Neutrophil (primary cell): ENCODE data around the gene TPK1.
"Not testable (repeated sequence)": the region's sequence is repeated elsewhere in the genome, so short reads cannot be mapped to it uniquely, and the experiment has no call there.

ENCODE experiments used
- H3K27ac ChIP-seq: fragments of 200-600 bp; sonication (generic); 2 replicates; pipeline ENCODE4 v1.5.1; 2016; ENCODE audit warnings: mild to moderate bottlenecking, moderate library complexity
- H3K27me3 ChIP-seq: fragments of 200-600 bp; sonication (generic); 2 replicates; pipeline ENCODE4 v1.6.0; 2016; ENCODE audit warnings: mild to moderate bottlenecking
- H3K36me3 ChIP-seq: fragments of 200-600 bp; sonication (generic); 2 replicates; pipeline ENCODE4 v1.5.1; 2017
- H3K4me1 ChIP-seq, 2 experiments: fragments of 200-600 bp in 1 of 2; sonication (generic) in 1 of 2; 1 replicate in 1 of 2; 2 replicates in 1 of 2; pipeline versions ENCODE4 v1.5.1 to v1.6.1; 2013 to 2016; ENCODE audit warnings: low read depth in 1 of 2, low read length in 1 of 2, mild to moderate bottlenecking in 1 of 2, moderate library complexity in 1 of 2; ENCODE audit not compliant: control insufficient read depth in 1 of 2, insufficient read depth in 1 of 2
- H3K4me3 ChIP-seq, 2 experiments: fragments of 200-600 bp in 1 of 2; sonication (generic) in 1 of 2; 1 replicate in 1 of 2; 2 replicates in 1 of 2; pipeline ENCODE4 v1.5.1; 2013 to 2016; ENCODE audit warnings: low read depth in 1 of 2, low read length in 1 of 2, mild to moderate bottlenecking in 1 of 2, moderate library complexity in 1 of 2
- H3K9me3 ChIP-seq: fragments of 200-600 bp; sonication (generic); 2 replicates; pipeline ENCODE4 v1.5.1; 2016
- TF ChIP-seq, protein P1 (sequence below): fragments of 200-600 bp; sonication (generic); IDR thresholded peaks from 2 replicates; pipeline ENCODE4 v1.5.1; 2016; ENCODE audit warnings: antibody characterized with exemption

TPK1 gene

GRCh38 chr7:144439717-144440205 is 396.1 kb downstream of the TPK1 start:
- peaks cover 6% of the 10 kb centered on the region for H3K27me3 ChIP-seq
- TF ChIP-seq, protein P1, sequence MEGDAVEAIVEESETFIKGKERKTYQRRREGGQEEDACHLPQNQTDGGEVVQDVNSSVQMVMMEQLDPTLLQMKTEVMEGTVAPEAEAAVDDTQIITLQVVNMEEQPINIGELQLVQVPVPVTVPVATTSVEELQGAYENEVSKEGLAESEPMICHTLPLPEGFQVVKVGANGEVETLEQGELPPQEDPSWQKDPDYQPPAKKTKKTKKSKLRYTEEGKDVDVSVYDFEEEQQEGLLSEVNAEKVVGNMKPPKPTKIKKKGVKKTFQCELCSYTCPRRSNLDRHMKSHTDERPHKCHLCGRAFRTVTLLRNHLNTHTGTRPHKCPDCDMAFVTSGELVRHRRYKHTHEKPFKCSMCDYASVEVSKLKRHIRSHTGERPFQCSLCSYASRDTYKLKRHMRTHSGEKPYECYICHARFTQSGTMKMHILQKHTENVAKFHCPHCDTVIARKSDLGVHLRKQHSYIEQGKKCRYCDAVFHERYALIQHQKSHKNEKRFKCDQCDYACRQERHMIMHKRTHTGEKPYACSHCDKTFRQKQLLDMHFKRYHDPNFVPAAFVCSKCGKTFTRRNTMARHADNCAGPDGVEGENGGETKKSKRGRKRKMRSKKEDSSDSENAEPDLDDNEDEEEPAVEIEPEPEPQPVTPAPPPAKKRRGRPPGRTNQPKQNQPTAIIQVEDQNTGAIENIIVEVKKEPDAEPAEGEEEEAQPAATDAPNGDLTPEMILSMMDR, result no peak
- H3K9me3 ChIP-seq, result no peaks in the 10 kb centered on the region
- H3K36me3 ChIP-seq, result no peaks in the 10 kb centered on the region
- no peak overlapping the region for H3K4me3 ChIP-seq
- H3K27ac ChIP-seq, result no peak overlapping the region
- no peaks in the 10 kb centered on the region for H3K4me1 ChIP-seq

DNA sequence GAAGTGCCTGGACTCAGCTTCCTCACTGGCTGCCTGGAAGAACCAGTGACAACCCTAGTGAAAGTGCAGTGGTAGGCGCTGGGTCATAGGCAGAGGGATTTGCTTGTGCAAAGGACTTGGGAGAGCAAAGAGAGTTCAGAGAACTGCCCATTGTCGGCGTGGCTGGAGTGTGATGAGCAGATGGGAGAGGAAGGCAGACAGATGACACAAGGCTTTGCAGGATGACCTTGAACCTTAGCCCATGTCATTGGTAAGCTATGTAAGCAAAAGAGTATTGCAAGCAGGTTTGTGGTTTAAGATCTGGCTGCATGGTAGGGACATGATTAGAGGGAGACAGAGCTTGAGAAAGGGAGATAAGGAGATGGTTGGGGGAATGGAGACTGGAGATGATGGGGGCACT is 397.1 kb downstream of the TPK1 start:
- TF ChIP-seq, protein P1, result no peak
- Histone ChIP-seq H3K4me1 (no peaks in the 10 kb centered on the region), H3K9me3 (no peaks in the 10 kb centered on the region), H3K27me3 (peaks cover 12% of the 10 kb centered on the region), H3K27ac (no peak overlapping the region), H3K4me3 (no peak overlapping the region), H3K36me3 (no peaks in the 10 kb centered on the region)

DNA sequence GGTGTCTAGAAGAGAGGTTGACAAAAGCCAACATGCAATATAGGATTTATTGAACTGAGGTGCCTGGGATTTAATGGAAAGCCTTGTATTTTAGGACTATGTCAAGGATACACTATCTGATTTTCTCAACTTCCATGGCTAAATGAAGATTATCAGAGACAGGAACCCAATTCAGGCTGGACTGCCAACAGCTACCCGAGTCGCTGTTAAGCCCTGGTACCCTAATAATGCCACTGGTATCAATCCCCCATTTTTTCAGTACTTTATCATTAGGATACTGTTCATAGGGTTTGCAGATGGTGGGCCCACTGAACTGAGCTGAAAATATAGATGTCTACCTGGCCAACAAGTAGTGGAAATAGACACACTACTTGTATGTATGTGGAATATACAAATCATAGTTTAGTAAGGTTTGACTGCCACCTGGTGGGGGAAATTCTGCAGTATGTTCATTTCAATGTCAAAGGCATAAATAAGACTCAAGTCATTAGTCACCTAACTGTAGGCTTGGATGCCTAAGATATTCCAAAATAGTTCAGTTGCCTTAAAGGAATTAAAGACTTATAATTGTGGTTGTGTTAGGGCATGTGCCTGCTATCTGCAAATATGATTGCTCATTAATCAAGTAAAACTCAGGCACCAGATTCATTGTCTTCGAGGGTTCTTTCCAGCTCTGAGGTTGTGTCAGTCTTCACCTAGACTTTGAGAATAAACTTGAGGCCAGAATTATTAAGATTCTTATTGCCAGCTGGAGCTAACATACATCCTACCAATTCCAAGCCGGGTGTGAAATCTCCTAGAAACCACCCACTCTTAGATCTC is 398.3 kb downstream of the TPK1 start:
- TF ChIP-seq, protein P1, result no peak
- no peaks in the 10 kb centered on the region for H3K9me3 ChIP-seq
- H3K27ac ChIP-seq, result no peak overlapping the region
- H3K36me3 ChIP-seq, result no peaks in the 10 kb centered on the region
- no peak overlapping the region for H3K4me3 ChIP-seq
- no peaks in the 10 kb centered on the region for H3K4me1 ChIP-seq
- peaks cover 12% of the 10 kb centered on the region for H3K27me3 ChIP-seq

DNA sequence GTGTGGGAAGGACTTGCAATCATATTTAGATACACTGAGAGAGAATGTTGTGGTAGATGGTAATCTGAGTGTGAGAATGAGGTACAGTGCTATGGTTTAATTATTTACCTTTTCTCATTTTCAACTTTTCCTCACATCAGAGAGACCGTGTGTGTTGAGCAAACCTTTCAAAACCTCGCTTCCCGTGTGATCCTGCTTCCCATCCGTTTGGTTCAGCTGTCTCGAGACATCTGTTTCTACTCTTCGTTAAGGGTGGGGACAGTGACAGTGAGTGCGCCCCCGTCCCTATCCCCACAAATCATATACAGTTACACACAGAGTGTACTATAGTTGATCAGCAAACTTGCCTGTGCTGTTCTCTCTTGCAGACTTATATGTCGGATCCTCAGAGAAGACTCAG is 399.4 kb downstream of the TPK1 start:
- TF ChIP-seq, protein P1, result no peak
- no peak overlapping the region for H3K4me3 ChIP-seq
- H3K4me1 ChIP-seq, result no peaks in the 10 kb centered on the region

GRCh38 chr7:144428431-144428830 is 407.4 kb downstream of the TPK1 start:
- Histone ChIP-seq H3K27ac (no peak overlapping the region), H3K36me3 (no peaks in the 10 kb centered on the region), H3K4me3 (no peak overlapping the region), H3K27me3 (no peaks in the 10 kb centered on the region), H3K9me3 (no peaks in the 10 kb centered on the region), H3K4me1 (no peaks in the 10 kb centered on the region)
- TF ChIP-seq, protein P1, result no peak

More for the DNA sequence above, 399.4 kb downstream of the TPK1 start:
- H3K36me3 ChIP-seq, result no peaks in the 10 kb centered on the region
- no peak overlapping the region for H3K27ac ChIP-seq
- H3K27me3 ChIP-seq, result peaks cover 12% of the 10 kb centered on the region
- H3K9me3 ChIP-seq, result no peaks in the 10 kb centered on the region

DNA sequence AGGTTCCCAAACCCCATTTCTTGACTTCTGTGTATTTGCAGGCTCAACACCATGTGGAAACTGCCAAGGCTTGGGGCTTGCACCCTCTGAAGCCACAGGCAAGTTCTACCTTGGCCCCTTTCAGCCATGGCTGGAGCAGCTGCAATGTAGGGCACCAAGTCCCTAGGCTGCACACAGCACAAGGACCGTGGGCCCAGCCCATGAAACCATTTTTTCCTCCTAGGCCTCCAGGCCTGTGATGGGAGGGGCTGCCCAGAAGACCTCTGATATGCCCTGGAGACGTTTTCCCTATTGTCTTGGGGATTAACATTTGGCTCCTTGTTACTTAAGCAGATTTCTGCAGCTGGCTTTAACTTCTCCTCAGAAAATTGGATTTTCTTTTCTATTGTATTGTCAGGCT is 408.3 kb downstream of the TPK1 start:
- H3K27ac ChIP-seq, H3K9me3 ChIP-seq, H3K36me3 ChIP-seq, H3K27me3 ChIP-seq, H3K4me1 ChIP-seq, H3K4me3 ChIP-seq: not testable (repeated sequence)

DNA sequence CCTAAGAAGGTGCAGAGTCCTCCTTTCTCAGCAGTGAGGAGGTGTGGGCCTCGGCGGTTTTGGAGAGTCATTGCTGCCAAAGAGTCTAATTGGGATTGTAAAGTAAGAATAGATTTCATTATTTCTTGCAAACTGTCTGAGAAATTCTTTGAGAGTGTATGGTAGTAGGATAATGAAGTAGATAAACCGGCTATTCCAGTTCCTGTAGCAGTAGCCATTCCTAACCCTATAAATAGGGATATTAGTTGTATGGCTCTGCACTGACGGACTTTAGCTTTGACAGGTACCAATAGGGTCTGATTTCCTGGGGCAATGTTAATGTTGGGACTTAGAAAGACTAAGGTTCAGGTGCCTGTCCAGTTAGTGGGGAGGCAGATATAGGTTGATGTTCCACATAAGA is 416.9 kb downstream of the TPK1 start:
- H3K4me1 ChIP-seq, H3K27ac ChIP-seq, H3K4me3 ChIP-seq, H3K9me3 ChIP-seq, H3K36me3 ChIP-seq: not testable (repeated sequence)
- H3K27me3 ChIP-seq, result peaks cover 31% of the 10 kb centered on the region
